Mesodermal cell (in vitro differentiated cells): ENCODE data around the gene PRRX2.
A peak's percentile ranks its signal among the peaks of the same experiment; 100 is the strongest.
"Not testable (repeated sequence)": the region's sequence is repeated elsewhere in the genome, so short reads cannot be mapped to it uniquely, and the experiment has no call there.

Source experiments
- H3K27ac ChIP-seq: 2 replicates; pipeline ENCODE4 v1.7.0; 2013; ENCODE audit warnings: mild to moderate bottlenecking, low read depth, low read length, moderate library complexity; ENCODE audit not compliant: severe bottlenecking
- H3K36me3 ChIP-seq: 2 replicates; pipeline ENCODE4 v1.7.1; 2013; ENCODE audit warnings: mild to moderate bottlenecking, low read length, moderate library complexity; ENCODE audit not compliant: control insufficient read depth, insufficient read depth
- H3K4me1 ChIP-seq: one replicate; pipeline ENCODE4 v1.7.1; 2013; ENCODE audit warnings: mild to moderate bottlenecking, low read length; ENCODE audit not compliant: insufficient read depth, control insufficient read depth, poor library complexity, severe bottlenecking
- H3K4me3 ChIP-seq: 2 replicates; pipeline ENCODE4 v1.7.0; 2013; ENCODE audit warnings: low read length, control low read depth, mild to moderate bottlenecking; ENCODE audit not compliant: insufficient read depth, poor library complexity, severe bottlenecking; ENCODE audit errors: extremely low read depth
- H3K9me3 ChIP-seq: 2 replicates; pipeline ENCODE4 v1.7.1; 2013; ENCODE audit warnings: mild to moderate bottlenecking, low read length, moderate library complexity; ENCODE audit not compliant: control insufficient read depth
- WGBS, 2 experiments: methylation state at CpG; one replicate each; pipeline ENCODE4 v1.1.5; 2013; ENCODE audit warnings: missing lambda C conversion rate in 2 of 2; ENCODE audit not compliant: insufficient coverage in 2 of 2; 5-methylcytosine and 5-hydroxymethylcytosine counted together

Gene PRRX2

GRCh38 chr9:129627556-129628440 lies 37.6 kb upstream of the PRRX2 start:
- H3K27ac ChIP-seq: no peak overlapping the region
- no peaks in the 10 kb centered on the region for H3K9me3 ChIP-seq
- peaks cover 46% of the 10 kb centered on the region for H3K4me1 ChIP-seq
- H3K4me3 ChIP-seq: peak overlapping the region; percentile 82
- peaks cover 52% of the 10 kb centered on the region for H3K36me3 ChIP-seq
- 84 to 86% methylated on average over 9 to 10 of the region's 12 CpGs for WGBS, 2 experiments

- Histone ChIP-seq H3K9me3 (no peaks in the 10 kb centered on the region), H3K36me3 (peaks cover 61% of the 10 kb centered on the region), H3K4me3 (no peak overlapping the region), H3K27ac (no peak overlapping the region), H3K4me1 (peaks cover 46% of the 10 kb centered on the region)
- WGBS, 2 experiments: 96 to 100% methylated on average over 2 to 5 of the region's 6 CpGs
Observed at GRCh38 chr9:129628709-129629108, 36.7 kb upstream of the PRRX2 start.

GRCh38 chr9:129629251-129629820 lies 36.1 kb upstream of the PRRX2 start:
- no peak overlapping the region for H3K27ac ChIP-seq
- WGBS, 2 experiments: 96 to 100% methylated on average over 4 to 6 of the region's 8 CpGs

GRCh38 chr9:129630967-129631673 lies 34.3 kb upstream of the PRRX2 start:
- H3K36me3 ChIP-seq: peaks cover 84% of the 10 kb centered on the region
- H3K4me1 ChIP-seq: peaks cover 40% of the 10 kb centered on the region
- WGBS, 2 experiments: 83 to 87% methylated on average over 13 to 18 of the region's 21 CpGs
- H3K27ac ChIP-seq: no peak overlapping the region
- H3K4me3 ChIP-seq: no peak overlapping the region
- H3K9me3 ChIP-seq: no peaks in the 10 kb centered on the region

More at GRCh38 chr9:129629251-129629820, 36.1 kb upstream of the PRRX2 start:
- peaks cover 41% of the 10 kb centered on the region for H3K4me1 ChIP-seq
- peaks cover 66% of the 10 kb centered on the region for H3K36me3 ChIP-seq
- H3K9me3 ChIP-seq: no peaks in the 10 kb centered on the region
- no peak overlapping the region for H3K4me3 ChIP-seq

GRCh38 chr9:129631674-129632129 lies 33.7 kb upstream of the PRRX2 start:
- Histone ChIP-seq H3K4me3 (no peak overlapping the region), H3K27ac (no peak overlapping the region), H3K4me1 (peaks cover 40% of the 10 kb centered on the region), H3K9me3 (no peaks in the 10 kb centered on the region), H3K36me3 (peaks cover 87% of the 10 kb centered on the region)
- WGBS, 2 experiments: 90 to 91% methylated on average over 14 to 16 of the region's 19 CpGs

- WGBS, 2 experiments: 93 to 95% methylated on average over 10 to 13 of the region's 13 CpGs
- Histone ChIP-seq H3K36me3 (peaks cover 92% of the 10 kb centered on the region), H3K4me1 (peaks cover 40% of the 10 kb centered on the region), H3K4me3 (no peak overlapping the region), H3K27ac (no peak overlapping the region), H3K9me3 (no peaks in the 10 kb centered on the region)
Observed at GRCh38 chr9:129632460-129632859, 33.0 kb upstream of the PRRX2 start.

- Histone ChIP-seq H3K4me1 (peaks cover 33% of the 10 kb centered on the region), H3K36me3 (peaks cover 92% of the 10 kb centered on the region), H3K9me3 (no peaks in the 10 kb centered on the region), H3K27ac (no peak overlapping the region), H3K4me3 (no peak overlapping the region)
- 100% methylated on average over 3 of the region's 4 CpGs for WGBS, 2 experiments
Observed at GRCh38 chr9:129633207-129633606, 32.2 kb upstream of the PRRX2 start.

- Histone ChIP-seq H3K36me3 (peaks cover 92% of the 10 kb centered on the region), H3K4me1 (peaks cover 27% of the 10 kb centered on the region), H3K9me3 (no peaks in the 10 kb centered on the region), H3K4me3 (no peak overlapping the region), H3K27ac (no peak overlapping the region)
- 90 to 97% methylated on average over 11 to 13 of the region's 13 CpGs for WGBS, 2 experiments
Observed at GRCh38 chr9:129633848-129634247, 31.6 kb upstream of the PRRX2 start.

GRCh38 chr9:129635099-129636065 lies 30.1 kb upstream of the PRRX2 start:
- peaks cover 93% of the 10 kb centered on the region for H3K36me3 ChIP-seq
- H3K27ac ChIP-seq: no peak overlapping the region
- no peak overlapping the region for H3K4me3 ChIP-seq
- no peaks in the 10 kb centered on the region for H3K9me3 ChIP-seq
- WGBS, 2 experiments: 96% methylated on average over 33 to 34 of the region's 34 CpGs
- peaks cover 19% of the 10 kb centered on the region for H3K4me1 ChIP-seq

- H3K9me3 ChIP-seq, H3K27ac ChIP-seq, H3K4me3 ChIP-seq: not testable (repeated sequence)
- peaks cover 84% of the 10 kb centered on the region for H3K36me3 ChIP-seq
- WGBS, 2 experiments: 88 to 94% methylated on average over 4 to 10 of the region's 10 CpGs
- peaks cover 17% of the 10 kb centered on the region for H3K4me1 ChIP-seq
Observed at GRCh38 chr9:129636343-129636742, 29.1 kb upstream of the PRRX2 start.
